Measurements from ENCODE around the gene MAGEB1. TPM values are rescaled to one million over a fixed set of nuclear protein-coding genes. Genes with fewer than 3 reads are reported as not detected.

The MAGEB1 gene
- not detected in 2 replicates for total RNA-seq

GRCh38 chrX:30246769-30247489, at the start of gene MAGEB1:
TSS of gene MAGEB1 (plus strand) at chrX:30247146. CDS start at chrX:30250494, 3,348 bp downstream.

DNA sequence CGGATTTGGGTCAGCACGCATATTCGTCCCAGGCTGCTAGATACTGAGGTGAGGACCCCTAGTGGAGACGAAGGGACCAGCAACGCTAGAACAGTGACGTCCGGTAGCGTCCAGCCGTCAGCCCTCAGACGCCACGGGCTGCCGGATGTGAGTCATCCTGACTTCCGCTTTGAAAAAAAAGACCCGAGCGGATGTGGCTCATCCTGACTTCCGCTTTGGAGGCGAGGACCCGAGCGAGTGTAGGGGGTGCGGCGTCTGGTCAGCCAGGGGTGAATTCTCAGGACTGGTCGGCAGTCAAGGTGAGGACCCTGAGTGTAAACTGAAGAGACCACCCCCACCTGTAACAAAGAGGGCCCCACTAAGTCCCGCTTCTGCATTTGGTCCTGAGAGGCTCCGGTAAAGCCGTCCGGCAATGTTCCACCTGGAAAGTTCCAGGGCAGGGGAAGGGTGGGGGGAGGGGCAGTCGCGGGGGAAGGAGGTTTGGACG, 31.5 kb upstream of the MAGEB1 start, which contains the start of gene MAGEB2:
Gene MAGEB2 (plus strand): TSS at position 207 of the 487 bp plus-strand sequence. CDS start 3,018 bp downstream, outside the sequence.

DNA sequence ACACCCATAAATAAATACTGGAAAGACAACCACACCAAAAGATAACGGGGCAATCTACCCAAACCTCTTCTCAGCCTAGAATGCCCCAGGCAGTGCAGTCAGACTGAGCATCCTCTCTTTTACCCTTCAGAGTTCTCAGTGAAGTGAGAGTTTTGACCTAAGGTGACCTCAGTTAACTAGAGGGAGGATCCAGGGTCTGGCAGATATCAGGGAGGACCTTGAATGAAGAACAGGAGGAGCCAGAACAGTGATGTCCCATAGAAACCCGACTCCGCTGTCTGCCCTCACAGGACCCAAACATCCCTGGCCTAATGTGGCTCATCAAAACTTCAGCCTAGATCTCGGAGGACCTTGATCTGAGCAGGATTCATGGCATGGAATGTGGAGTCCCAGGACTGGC, 16.6 kb upstream of the MAGEB1 start, which contains the start of gene MAGEB3:
Gene MAGEB3 (plus strand): TSS at position 263 of the 400 bp plus-strand sequence. CDS start 5,268 bp downstream, outside the sequence.

GRCh38 chrX:30241724-30242415, 5.1 kb upstream of the MAGEB1 start, which contains the start of gene MAGEB4:
TSS of gene MAGEB4 (plus strand) at chrX:30242000. CDS start at chrX:30242136, 136 bp downstream.

Other genes with a start within 250 kb of the MAGEB1 start
- gene MAGEB2, start 31.6 kb upstream of the MAGEB1 start, total RNA-seq, result not detected in 2 replicates
- gene MAGEB3, start 16.5 kb upstream of the MAGEB1 start, total RNA-seq, result not detected in 2 replicates
- not detected in 2 replicates for gene MAGEB4, start 5.1 kb upstream of the MAGEB1 start, total RNA-seq
- 0.19 and 0.26 TPM in 2 replicates for gene NR0B1, start 62.2 kb downstream of the MAGEB1 start, total RNA-seq